Measurements from ENCODE around the gene PRKCZ. TPM values are rescaled to one million over a fixed set of nuclear protein-coding genes. Genes with fewer than 3 reads are reported as not detected.

PRKCZ gene
- total and polyA plus RNA-seq, 9 of the 15 experiments (the other 6 are each of a cell fraction or from before 2014, with no cell fraction given), result 0.07 to 3.1 (median 1.3) TPM

GRCh38 chr1:2199042-2199810 is 149.0 kb downstream of the PRKCZ start (continued):
- TF ChIP-seq EP300 (IDR thresholded peaks at IDR 0.05; ENCODE audit: low read length) (peak; percentile 11; the same call in 1 of the 2 replicates), HOXB6 (CRISPR knock-in tag; IDR thresholded peaks at IDR 0.05; ENCODE audit: borderline replicate concordance) (no peak), CHD2 (IDR thresholded peaks at IDR 0.05; ENCODE audit: low read depth, low read length) (no peak), ZFX (CRISPR knock-in tag; IDR thresholded peaks at IDR 0.05) (peak; percentile 67), DPF2 (IDR thresholded peaks at IDR 0.05) (peak; percentile 53; the same call in 1 of the 2 replicates), POLR3G (IDR thresholded peaks at IDR 0.05; ENCODE audit: extremely low read depth, insufficient read length, insufficient replicate concordance) (no peak), ZNF3 (CRISPR knock-in tag; IDR thresholded peaks at IDR 0.05) (no peak), ZNF668 (CRISPR knock-in tag; IDR thresholded peaks at IDR 0.05) (no peak), SUPT5H (IDR thresholded peaks at IDR 0.05) (peak; percentile 93), PPARD (CRISPR knock-in tag; IDR thresholded peaks at IDR 0.05) (no peak), ZNF507 (tag; conservative IDR thresholded peaks at IDR 0.05) (no peak), RCOR1 (IDR thresholded peaks at IDR 0.05; ENCODE audit: borderline replicate concordance in 1 of 2, low read depth in 2 of 2, low read length in 2 of 2) (peak in 1 of 2 experiments; percentile 11; a peak in 1 of 4 replicates), HSF4 (CRISPR knock-in tag; IDR thresholded peaks at IDR 0.05; ENCODE audit: borderline replicate concordance) (no peak), KAT2B (IDR thresholded peaks at IDR 0.05; ENCODE audit: low read depth, low read length) (no peak), BMI1 (IDR thresholded peaks at IDR 0.05; ENCODE audit: low read length) (no peak), MYC (IDR thresholded peaks at IDR 0.05; ENCODE audit: low read depth, low read length) (peak; percentile 98), MYC (CRISPR knock-in tag; IDR thresholded peaks at IDR 0.05; ENCODE audit: borderline replicate concordance, low read depth) (peak; percentile 79; the same call in 1 of the 2 replicates), ZFPM2 (CRISPR knock-in tag; IDR thresholded peaks at IDR 0.05) (0 out of 2 replicates have a peak, but pooled peaks have one; percentile 4), MITF (IDR thresholded peaks at IDR 0.05) (no peak), FOXJ3 (CRISPR knock-in tag; IDR thresholded peaks at IDR 0.05) (no peak), CUX1 (CRISPR knock-in tag; IDR thresholded peaks at IDR 0.05) (no peak), ZNF717 (CRISPR knock-in tag; IDR thresholded peaks at IDR 0.05) (no peak), ZBTB8A (IDR thresholded peaks at IDR 0.05; ENCODE audit: partially characterized antibody) (no peak), ZNF79 (CRISPR knock-in tag; IDR thresholded peaks at IDR 0.05; ENCODE audit: low read depth) (no peak)
